ENCODE results near the gene FIZ1. TPM values are rescaled to one million over a fixed set of nuclear protein-coding genes. Genes with fewer than 3 reads are reported as not detected.

FIZ1 gene
- total and polyA plus RNA-seq, 4 donors = 1.1 to 4.3 (median 2.3) TPM

DNA sequence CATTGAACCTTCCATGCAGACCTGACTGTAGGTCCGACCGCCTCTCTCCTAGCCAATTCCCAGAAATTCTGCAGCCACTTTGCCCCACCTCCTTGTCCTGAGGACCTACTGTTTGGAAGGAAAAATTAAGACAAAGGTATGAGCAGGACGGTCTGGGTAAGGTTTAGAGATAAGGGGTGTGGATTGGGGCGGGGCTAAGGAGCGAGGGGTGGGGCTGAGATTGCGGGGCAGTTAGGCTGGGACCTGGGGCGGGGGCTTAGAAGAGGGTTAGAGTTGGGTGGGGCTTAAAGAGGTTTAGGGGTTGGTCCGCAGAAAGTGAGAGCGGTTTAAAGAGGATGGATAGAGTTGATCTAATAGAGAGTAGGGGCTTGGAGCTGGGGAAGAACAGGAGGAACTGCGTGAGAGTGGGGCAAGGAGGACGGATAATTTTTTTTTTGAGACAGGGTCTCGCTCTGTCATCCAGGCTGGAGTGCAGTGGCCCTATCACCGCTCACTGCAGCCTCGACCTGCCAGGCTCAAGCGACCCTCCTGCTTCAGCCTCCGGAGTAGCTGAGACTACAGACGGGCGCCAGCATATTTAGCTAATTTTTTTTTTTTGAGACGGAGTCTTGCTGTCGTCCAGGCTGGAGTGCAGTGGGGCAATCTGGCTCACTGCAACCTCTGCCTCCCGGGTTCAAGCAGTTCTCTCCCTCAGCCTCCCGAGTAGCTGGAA, 4.4 kb upstream of the FIZ1 start:
- Histone ChIP-seq H3K4me1 (ENCODE audit: control insufficient read depth in 4 of 4, insufficient read depth in 4 of 4, low read length in 3 of 4) (peaks cover 1 to 28% (median 25%) of the 10 kb centered on the region in 4 donors), H3K27me3 (ENCODE audit: control insufficient read depth in 4 of 4, insufficient read depth in 4 of 4, low read length in 3 of 4) (no peaks in the 10 kb centered on the region), H3K27ac (ENCODE audit: low read depth in 1 of 2, low read length in 2 of 2) (no peak overlapping the region), H3K9ac (ENCODE audit: low read depth in 1 of 2, low read length in 2 of 2) (no peak overlapping the region), H3K36me3 (ENCODE audit: control insufficient read depth in 4 of 4, insufficient read depth in 3 of 4, low read depth in 1 of 4, low read length in 3 of 4) (no peaks in the 10 kb centered on the region), H3K4me3 (ENCODE audit: low read depth in 1 of 3, low read length in 3 of 3) (no peak overlapping the region), H3K9me3 (ENCODE audit: control insufficient read depth in 4 of 4, low read length in 3 of 4) (no peaks in the 10 kb centered on the region)
- TF ChIP-seq HNF4A (conservative IDR thresholded peaks at IDR 0.05) = no peak
- no peak for TF ChIP-seq EGR1 (IDR thresholded peaks at IDR 0.05; ENCODE audit: low read depth in 2 of 2)
- TF ChIP-seq CTCF (IDR thresholded peaks at IDR 0.05; ENCODE audit: low read depth, low read length, missing input control) = no peak
- TF ChIP-seq TAF1 (conservative IDR thresholded peaks at IDR 0.05) = no peak
- DNase-seq (ENCODE audit: low spot score) = no peak
- 76% methylated on average over 22 of the region's 22 CpGs for WGBS

DNA sequence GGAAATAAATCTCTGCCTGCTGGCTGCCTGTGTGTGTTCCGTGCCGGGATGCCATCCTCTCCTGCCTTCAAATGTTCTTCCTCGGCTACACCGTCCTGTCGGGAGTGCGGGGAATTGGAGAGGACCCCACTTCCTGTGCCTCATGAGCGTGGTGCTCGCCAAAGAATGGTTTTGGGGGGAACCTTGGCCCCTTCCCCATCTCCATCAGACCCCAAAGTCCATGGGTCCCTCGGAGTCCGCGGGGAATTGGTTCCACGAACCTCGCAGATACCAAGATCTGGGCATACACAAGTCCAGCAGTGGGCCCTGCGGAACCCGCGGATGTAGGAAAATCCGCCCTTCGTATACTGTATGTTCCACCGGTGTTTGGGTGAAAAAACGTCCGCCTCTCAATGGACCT, 3.8 kb upstream of the FIZ1 start:
- WGBS = 90% methylated on average over 21 of the region's 21 CpGs
- TF ChIP-seq NR2F2 (IDR thresholded peaks at IDR 0.05) (no peak), RAD21 (IDR thresholded peaks at IDR 0.05) (no peak), GABPA (IDR thresholded peaks at IDR 0.05 in 1 of 2, conservative IDR thresholded peaks at IDR 0.05 in 1 of 2) (no peak)
- Histone ChIP-seq H3K36me3 (ENCODE audit: control insufficient read depth in 4 of 4, insufficient read depth in 3 of 4, low read depth in 1 of 4, low read length in 3 of 4) (no peaks in the 10 kb centered on the region), H3K9me3 (ENCODE audit: control insufficient read depth in 4 of 4, low read length in 3 of 4) (no peaks in the 10 kb centered on the region), H3K4me1 (ENCODE audit: control insufficient read depth in 4 of 4, insufficient read depth in 4 of 4, low read length in 3 of 4) (peaks cover 1 to 30% (median 26%) of the 10 kb centered on the region in 4 donors), H3K4me3 (ENCODE audit: low read depth in 1 of 3, low read length in 3 of 3) (no peak overlapping the region), H3K27ac (ENCODE audit: low read depth in 1 of 2, low read length in 2 of 2) (no peak overlapping the region), H3K9ac (ENCODE audit: low read depth in 1 of 2, low read length in 2 of 2) (no peak overlapping the region), H3K27me3 (ENCODE audit: control insufficient read depth in 4 of 4, insufficient read depth in 4 of 4, low read length in 3 of 4) (no peaks in the 10 kb centered on the region)
- no peak for DNase-seq (ENCODE audit: low spot score)

GRCh38 chr19:55602104-55603001, 3.0 kb upstream of the FIZ1 start:
- Histone ChIP-seq H3K9ac (ENCODE audit: low read depth in 1 of 2, low read length in 2 of 2) (no peak overlapping the region), H3K27me3 (ENCODE audit: control insufficient read depth in 4 of 4, insufficient read depth in 4 of 4, low read length in 3 of 4) (no peaks in the 10 kb centered on the region), H3K36me3 (ENCODE audit: control insufficient read depth in 4 of 4, insufficient read depth in 3 of 4, low read depth in 1 of 4, low read length in 3 of 4) (peaks cover 0 to 1% (median 0%) of the 10 kb centered on the region in 4 donors), H3K4me3 (ENCODE audit: low read depth in 1 of 3, low read length in 3 of 3) (no peak overlapping the region), H3K27ac (ENCODE audit: low read depth in 1 of 2, low read length in 2 of 2) (no peak overlapping the region), H3K9me3 (ENCODE audit: control insufficient read depth in 4 of 4, low read length in 3 of 4) (no peaks in the 10 kb centered on the region), H3K4me1 (ENCODE audit: control insufficient read depth in 4 of 4, insufficient read depth in 4 of 4, low read length in 3 of 4) (peaks cover 1 to 28% (median 26%) of the 10 kb centered on the region in 4 donors)
- no peak for TF ChIP-seq ZBTB33 (IDR thresholded peaks at IDR 0.05)
- no peak for TF ChIP-seq GABPA (IDR thresholded peaks at IDR 0.05 in 1 of 2, conservative IDR thresholded peaks at IDR 0.05 in 1 of 2)
- no peak for DNase-seq (ENCODE audit: low spot score)
- 96% methylated on average over 60 of the region's 60 CpGs for WGBS

Data from liver (tissue), 9 donors.